ENCODE measurements around the gene CBFA2T3. TPM values are rescaled to one million over a fixed set of nuclear protein-coding genes. Genes with fewer than 3 reads are reported as not detected.

CBFA2T3 gene
- total and polyA plus RNA-seq, 2 of the 8 experiments (the other 6 are each of a cell fraction or from before 2014, with no cell fraction given) = 0.51 to 1.3 TPM

DNA sequence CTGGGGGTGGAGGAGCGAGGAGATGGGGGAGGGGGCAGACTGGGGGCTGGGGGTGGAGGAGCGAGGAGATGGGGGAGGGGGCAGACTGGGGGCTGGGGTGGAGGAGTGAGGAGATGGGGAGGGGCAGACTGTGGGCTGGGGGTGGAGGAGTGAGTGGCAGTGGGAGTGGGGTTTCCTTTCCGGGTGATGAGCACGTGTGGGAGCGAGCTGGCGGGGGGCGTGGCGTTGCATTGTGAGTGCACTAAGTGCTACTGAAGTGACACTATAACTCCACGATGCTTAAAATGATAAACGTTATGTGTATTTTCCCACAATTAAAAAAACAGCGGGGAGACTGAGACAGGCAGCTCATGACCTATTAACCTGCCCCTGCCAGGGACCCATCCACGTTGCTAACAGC, 46.3 kb downstream of the CBFA2T3 start:
- no peak overlapping the region for H3K4me2 ChIP-seq (ENCODE audit: insufficient read depth in 1 of 2, low read depth in 2 of 2, low read length in 2 of 2)
- H2BK20ac ChIP-seq (ENCODE audit: low read length) = no peak overlapping the region
- no peak overlapping the region for H2BK12ac ChIP-seq (ENCODE audit: low read depth, low read length)
- peak overlapping the region; percentile 51; the same call in 1 of the 2 replicates for H4K8ac ChIP-seq (ENCODE audit: extremely low read depth, insufficient read depth, low read length)
- H3K9ac ChIP-seq (replicated peaks in 1 of 4; ENCODE audit: extremely low read depth in 1 of 4, low read depth in 3 of 4, low read length in 3 of 4) = no peak overlapping the region
- no peak for FAIRE-seq
- H2BK15ac ChIP-seq (ENCODE audit: low read length) = no peak overlapping the region
- no peak overlapping the region for H3K4ac ChIP-seq (replicated peaks; ENCODE audit: insufficient read length, low read depth, low read length)
- TF ChIP-seq, protein P1, sequence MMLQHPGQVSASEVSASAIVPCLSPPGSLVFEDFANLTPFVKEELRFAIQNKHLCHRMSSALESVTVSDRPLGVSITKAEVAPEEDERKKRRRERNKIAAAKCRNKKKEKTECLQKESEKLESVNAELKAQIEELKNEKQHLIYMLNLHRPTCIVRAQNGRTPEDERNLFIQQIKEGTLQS (IDR thresholded peaks at IDR 0.05; ENCODE audit: insufficient read depth, low read depth, low read length) = no peak
- TF ChIP-seq TEAD4 (IDR thresholded peaks at IDR 0.05; ENCODE audit: low read depth, low read length) = no peak
- no peak for TF ChIP-seq BRCA1 (IDR thresholded peaks at IDR 0.05; ENCODE audit: low read depth, low read length)
- no peak for TF ChIP-seq SRF (IDR thresholded peaks at IDR 0.05; ENCODE audit: low read depth, low read length)
- TF ChIP-seq, protein P2, sequence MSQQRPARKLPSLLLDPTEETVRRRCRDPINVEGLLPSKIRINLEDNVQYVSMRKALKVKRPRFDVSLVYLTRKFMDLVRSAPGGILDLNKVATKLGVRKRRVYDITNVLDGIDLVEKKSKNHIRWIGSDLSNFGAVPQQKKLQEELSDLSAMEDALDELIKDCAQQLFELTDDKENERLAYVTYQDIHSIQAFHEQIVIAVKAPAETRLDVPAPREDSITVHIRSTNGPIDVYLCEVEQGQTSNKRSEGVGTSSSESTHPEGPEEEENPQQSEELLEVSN (IDR thresholded peaks at IDR 0.05) = no peak
- TF ChIP-seq SAP30 (IDR thresholded peaks at IDR 0.05; ENCODE audit: insufficient read depth, insufficient replicate concordance, low read length) = no peak
- no peak for TF ChIP-seq EZH2 (IDR thresholded peaks at IDR 0.05; ENCODE audit: low read depth, low read length, severe bottlenecking)
- no peak for TF ChIP-seq JUN (IDR thresholded peaks at IDR 0.05; ENCODE audit: low read depth, low read length)
- H3K36me3 ChIP-seq (ENCODE audit: control insufficient read depth in 2 of 4, insufficient read depth in 4 of 4, low read length in 3 of 4) = no peaks in the 10 kb centered on the region
- peaks cover 0 to 2% of the 10 kb centered on the region in 2 experiments for H4K20me1 ChIP-seq (replicated peaks in 1 of 2; ENCODE audit: control insufficient read depth in 1 of 2, insufficient read depth in 2 of 2, low read length in 2 of 2)
- H3K18ac ChIP-seq (ENCODE audit: extremely low read depth, low read length) = no peak overlapping the region
- no peak overlapping the region for H4K91ac ChIP-seq (replicated peaks; ENCODE audit: insufficient read length, low read length)
- no peak overlapping the region for H3K4me3 ChIP-seq (ENCODE audit: extremely low read depth in 1 of 4, insufficient read depth in 2 of 4, low read depth in 3 of 4, low read length in 4 of 4)
- no peak overlapping the region for H2AFZ ChIP-seq (ENCODE audit: low read length)
- no peaks in the 10 kb centered on the region for H3K23me2 ChIP-seq (ENCODE audit: low read depth, low read length)
- no peaks in the 10 kb centered on the region for H3K27me3 ChIP-seq (replicated peaks in 1 of 4; ENCODE audit: control insufficient read depth in 3 of 4, extremely low read depth in 1 of 4, insufficient read depth in 3 of 4, low read length in 3 of 4)
- POLR2A ChIA-PET (ENCODE audit: partially characterized antibody) = interaction anchor here (1.0 to 1.1 kb wide), 2 partner anchors 23 to 120 kb away, joined by 3 read pairs; no protein-coding TSS in a partner anchor
- no peak overlapping the region for H3K23ac ChIP-seq (ENCODE audit: insufficient read length)
- no peak overlapping the region for H3K14ac ChIP-seq (ENCODE audit: insufficient read length)
- no peak overlapping the region for H3K56ac ChIP-seq (replicated peaks; ENCODE audit: insufficient read length, low read depth, low read length)
- H2BK5ac ChIP-seq (ENCODE audit: low read depth, low read length) = no peak overlapping the region
- no peaks in the 10 kb centered on the region for H3K79me2 ChIP-seq (ENCODE audit: control insufficient read depth in 1 of 2, insufficient read depth in 2 of 2, low read length in 2 of 2)
- WGBS, 2 experiments (ENCODE audit: extremely low coverage in 1 of 2, insufficient coverage in 1 of 2, insufficient read length in 1 of 2, insufficient replicate concordance in 2 of 2, low coverage in 1 of 2, low lambda C conversion rate in 2 of 2, missing lambda C conversion rate in 1 of 2) = 88% methylated on average over 4 of the region's 12 CpGs; no CpG with 5 or more reads in 1 of the 2 experiments
- no peak overlapping the region for H2AK5ac ChIP-seq (ENCODE audit: low read depth, low read length)
- no peaks in the 10 kb centered on the region for H3K79me1 ChIP-seq (ENCODE audit: low read depth, low read length)
- DNase-seq (ENCODE audit: low read depth in 1 of 2, low spot score in 2 of 2) = no peak
- H3K4me1 ChIP-seq (replicated peaks in 1 of 4; ENCODE audit: control insufficient read depth in 3 of 4, insufficient read depth in 4 of 4, low read length in 3 of 4) = peaks cover 0 to 11% (median 6%) of the 10 kb centered on the region in 4 experiments; a peak in 3 of 7 replicates
- CTCF ChIA-PET (ENCODE audit: partially characterized antibody) = interaction anchor here (1.2 kb wide), 1 partner anchor 193 kb away, joined by 4 read pairs; no protein-coding TSS in a partner anchor
- no peak overlapping the region for H2BK120ac ChIP-seq (replicated peaks; ENCODE audit: low read depth, low read length)
- no peak overlapping the region for H4K5ac ChIP-seq (ENCODE audit: insufficient read length, low read depth, low read length)
- H3K27ac ChIP-seq (ENCODE audit: low read depth, low read length) = no peak overlapping the region
- no peaks in the 10 kb centered on the region for H3K9me3 ChIP-seq (ENCODE audit: insufficient read depth in 2 of 2, low read depth in 1 of 2, low read length in 1 of 2)
